ENCODE data around the gene EVPL.
"Not testable (repeated sequence)": the region's sequence is repeated elsewhere in the genome, so short reads cannot be mapped to it uniquely, and the experiment has no call there.

The EVPL gene

DNA sequence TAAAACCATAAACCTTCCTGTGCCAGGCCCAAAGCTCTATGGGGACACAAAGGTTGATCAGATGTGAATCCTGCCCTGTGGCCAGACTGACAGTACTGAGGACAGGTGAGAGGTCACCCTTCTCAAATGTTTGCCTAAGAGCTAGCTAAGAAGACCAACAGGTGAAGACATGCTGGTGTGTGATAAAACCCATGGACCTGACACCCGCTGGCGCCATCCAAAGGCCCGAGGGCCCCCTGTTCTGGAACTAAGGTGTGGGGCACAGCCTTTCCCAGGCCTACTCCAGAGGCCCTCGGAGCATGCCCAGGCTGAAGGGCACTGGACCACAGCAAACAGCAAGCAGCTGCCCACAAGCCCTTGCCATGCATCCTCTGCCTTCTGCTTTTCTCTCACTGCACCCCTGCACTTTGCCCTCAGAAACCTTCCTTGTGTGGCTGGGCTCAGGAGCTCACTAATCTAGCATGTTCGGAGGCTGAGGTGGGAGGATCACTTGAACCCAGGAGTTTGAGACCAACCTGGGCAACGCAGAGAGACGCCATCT is 31.7 kb downstream of the EVPL start:
- no peak for DNase-seq

DNA sequence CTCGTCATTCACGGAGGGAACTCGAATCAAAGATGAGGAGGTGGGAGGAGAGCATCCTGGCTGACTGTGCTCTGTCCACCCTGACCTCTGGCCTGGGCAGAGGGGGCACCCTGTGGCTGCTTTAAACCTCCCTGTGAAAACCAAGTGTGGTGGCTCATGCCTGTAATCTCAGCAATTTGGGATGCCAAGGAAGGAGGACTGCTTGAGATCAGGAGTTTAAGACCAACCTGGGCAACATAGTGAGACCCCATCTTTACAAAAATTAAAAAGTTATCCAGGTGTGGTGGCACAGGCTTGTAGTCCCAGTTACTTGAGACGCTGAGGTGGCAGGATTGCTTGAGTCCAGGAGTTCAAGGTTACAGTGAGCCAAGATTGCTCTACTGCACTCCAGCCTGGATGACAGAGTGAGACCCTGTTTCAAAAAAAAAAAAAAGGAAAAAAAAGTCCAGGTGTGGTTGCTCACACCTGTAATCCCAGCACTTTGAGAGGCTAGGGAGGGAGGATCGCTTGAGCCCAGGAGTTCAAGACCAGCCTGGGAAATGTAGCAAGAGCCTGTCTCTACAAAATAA is 32.2 kb downstream of the EVPL start:
- DNase-seq = no peak

DNA sequence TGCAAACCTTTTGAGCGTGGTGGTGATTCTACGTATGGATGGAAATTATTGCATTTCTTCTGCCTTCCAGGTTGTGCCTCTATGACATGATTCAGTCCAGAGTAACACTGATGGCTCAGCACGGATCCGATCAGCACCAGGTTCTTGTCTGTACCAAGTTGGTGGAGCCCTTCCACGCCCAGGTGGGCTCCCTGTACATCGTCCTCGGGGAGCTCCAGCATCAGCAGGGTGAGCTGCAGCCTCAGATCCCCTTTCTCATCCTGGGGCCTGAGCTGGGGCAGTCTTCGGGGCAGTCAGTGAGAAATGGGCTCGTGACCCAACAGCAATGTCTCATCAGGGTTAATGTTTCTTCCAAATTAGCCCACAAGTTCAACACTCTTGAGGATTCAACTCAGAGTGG is 35.7 kb downstream of the EVPL start:
- no peak for DNase-seq

DNA sequence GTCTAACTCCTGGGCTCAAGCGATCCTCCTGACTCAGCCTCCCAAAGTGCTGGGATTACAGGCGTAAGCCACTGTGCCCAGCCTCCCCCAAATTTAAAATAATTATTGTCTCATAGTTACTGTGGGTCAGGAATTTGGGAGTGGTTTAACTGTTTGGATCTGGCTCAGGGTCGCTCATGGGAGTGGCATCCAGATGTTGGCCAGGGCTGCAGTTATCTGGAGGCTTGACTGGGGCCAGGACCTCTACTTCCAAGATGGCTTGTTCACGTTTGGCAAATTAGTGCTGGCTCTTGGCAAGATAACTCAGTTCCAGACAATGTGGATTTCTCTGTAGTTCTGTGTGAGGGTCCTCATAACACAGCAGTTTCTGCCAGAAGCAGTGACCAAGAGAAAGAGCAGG is 40.1 kb downstream of the EVPL start:
- no peak for DNase-seq

DNA sequence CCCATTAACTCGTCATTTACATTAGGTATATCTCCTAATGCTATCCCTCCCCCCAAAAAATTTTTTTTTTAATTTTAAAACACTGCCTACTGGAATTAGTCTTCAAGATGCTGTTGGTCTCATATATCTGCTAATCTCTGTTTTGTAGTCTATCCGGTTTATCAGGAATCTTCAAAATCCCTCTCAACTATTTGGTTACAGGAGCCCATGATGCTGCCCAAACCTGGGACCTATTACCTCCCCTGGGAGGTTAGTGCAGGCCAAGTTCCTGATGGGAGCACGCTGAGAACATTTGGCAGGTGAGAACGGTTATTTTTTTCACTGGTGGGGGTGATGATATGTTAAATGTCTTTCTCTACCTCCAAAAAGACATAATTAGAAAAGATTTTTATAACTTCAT is 41.1 kb downstream of the EVPL start:
- DNase-seq = no peak

DNA sequence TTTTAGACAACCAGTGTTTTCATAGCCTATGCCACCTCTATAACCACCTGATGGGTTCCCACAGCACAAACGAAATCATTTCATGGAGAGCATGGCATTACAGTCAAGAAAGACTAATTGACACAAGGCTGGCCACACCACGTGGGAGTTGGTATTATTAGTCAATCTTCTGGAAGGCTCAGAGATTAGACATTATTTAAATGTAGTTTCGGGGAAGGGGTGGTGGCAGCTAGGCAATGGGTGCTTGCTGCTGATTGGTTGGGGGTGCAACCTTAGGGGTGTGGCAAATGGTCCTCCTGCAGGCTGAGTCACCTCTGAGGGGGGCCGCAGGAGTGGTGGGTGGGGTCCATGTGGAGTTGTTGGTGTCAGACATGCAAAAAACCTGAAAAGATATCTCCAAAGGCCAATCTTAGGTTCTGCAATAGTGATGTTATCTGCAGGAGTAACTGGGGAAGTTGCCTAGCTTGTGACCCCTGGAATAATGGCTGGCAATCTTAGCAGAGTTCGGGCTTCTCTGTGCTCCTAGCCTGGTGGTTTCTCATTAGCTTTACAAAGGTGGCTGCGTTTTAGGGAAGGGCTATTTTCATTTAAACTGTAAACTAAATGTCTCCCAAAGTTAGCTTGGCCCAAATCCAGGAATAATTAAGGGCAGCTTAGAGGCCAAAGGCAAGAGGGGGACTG is 43.5 kb downstream of the EVPL start:
- DNase-seq = no peak

DNA sequence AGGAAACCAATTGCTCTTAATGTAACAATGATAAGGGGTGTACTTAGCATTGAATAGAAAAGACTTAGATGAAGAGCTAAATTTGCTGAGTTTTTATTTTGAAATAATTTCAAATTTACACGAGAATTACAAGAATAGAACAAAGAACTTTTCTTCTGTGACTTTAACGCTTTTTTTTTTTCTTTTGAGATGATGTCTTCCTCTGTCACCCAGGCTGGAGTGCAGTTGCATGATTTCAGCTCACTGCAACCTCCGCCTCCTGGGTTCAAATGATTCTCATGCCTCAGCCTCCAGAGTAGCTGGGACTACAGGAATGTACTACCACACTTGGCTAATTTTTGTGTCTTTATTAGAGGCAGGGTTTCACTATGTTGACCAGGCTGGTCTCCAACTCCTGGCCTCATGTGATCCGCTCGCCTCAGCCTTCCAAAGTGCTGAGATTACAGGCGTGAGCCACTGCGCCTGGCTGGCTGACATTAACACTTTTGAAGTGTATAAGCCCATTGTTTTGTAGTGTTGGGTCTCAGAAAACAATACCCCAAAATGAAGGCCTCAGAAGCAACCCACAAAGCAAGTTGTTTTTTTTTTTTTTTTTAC is 46.0 kb downstream of the EVPL start:
- DNase-seq = no peak

DNA sequence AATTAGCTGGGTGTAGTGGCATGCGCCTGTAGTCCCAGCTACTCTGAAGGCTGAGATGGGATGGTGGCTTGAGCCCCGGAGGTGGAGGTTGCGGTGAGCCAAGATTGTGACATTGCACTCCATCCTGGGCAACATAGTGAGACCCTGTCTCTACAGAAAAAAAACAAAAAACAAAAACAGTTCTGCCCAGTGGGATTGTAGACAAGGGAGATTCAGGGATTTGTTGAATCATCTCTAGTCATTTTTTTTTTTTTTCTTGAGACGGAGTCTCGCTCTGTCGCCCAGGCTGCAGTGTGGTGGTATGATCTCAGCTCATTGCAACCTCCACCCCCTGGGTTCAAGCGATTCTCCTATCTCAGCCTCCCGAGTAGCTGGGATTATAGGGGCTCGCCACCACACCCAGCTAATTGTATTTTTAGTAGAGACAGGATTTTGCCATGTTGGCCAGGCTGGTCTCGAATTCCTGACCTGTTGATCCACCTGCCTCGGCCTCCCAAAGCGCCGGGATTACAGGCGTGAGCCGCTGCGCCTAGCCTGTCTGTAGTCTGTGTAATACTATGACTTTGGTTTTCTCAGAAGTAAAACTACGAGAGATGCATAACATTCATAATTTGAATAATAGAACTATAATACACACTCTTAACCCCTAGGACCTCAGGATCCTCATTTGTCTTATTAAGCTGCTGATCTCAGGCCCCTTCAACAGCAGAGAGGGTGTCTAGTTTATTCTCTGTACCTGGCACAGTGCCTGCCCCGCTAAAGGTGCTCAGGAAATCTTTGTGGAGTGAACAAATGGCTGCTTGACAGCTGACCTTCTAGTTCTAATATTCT is 46.7 kb downstream of the EVPL start:
- DNase-seq = no peak

DNA sequence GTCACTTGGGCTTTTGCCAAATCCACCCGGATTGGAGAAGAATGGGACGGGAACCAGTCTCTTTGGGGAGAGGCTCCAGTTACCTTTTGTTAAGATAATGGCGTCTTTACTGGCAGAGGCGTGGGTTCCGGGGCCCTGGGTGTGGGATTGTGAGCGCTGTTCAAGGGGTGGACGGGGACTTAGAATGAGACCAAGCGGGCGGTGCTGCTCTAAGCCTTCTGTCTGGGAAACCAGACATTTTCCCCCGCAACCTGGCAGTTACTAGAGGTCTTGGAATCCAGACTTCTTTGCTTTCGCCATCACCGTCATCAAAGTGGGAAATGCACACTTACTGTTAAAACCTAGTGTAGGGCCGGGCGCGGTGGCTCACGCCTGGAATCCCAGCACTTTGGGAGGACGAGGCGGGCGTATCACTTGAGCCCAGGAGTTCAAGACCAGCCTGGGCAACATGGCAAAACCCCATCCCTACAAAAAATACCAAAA is 47.4 kb downstream of the EVPL start:
- no peak for DNase-seq

DNA sequence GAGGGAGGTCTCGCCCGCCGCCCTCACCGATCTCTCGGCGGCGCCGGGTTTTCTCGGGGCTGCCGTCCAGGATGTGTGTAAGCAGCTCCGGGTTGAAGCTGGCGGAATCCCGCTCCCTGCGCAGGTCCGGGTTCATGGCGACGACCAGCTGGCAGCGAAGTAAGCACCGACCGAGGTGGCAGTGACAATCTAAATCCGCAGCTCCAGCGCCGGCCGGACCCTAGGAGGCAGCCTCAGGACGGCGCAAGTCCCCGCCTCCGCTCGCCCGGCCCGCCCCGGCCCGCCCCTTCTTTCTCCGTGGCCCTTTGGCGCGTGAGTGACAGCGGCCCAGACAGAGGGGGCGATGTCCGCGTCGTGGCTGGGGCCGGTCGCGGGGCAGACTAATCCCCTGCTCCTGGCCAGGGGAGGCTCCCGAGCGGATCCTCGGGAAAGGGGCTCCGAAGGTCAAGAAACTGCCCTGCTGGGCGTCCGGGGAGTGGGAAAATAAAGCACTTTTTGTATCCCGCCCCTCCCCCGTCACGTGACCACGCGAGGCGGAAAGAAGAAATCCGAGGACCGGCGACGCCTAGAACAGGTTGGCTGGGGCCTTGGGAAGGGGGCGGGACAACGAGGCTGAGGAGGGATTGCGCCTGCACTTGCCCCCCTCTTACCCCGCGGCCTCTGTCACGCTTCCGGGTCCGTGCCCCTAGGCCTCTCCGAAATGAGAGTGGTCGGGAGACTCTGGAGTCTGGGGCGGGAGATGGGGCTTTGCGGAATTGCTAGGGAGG is 48.0 kb downstream of the EVPL start, which contains the start of the genes ACOX1 and TEN1:
ACOX1 (minus strand) TSS at position 229 of the 767 bp plus-strand sequence; CDS start at position 136, 93 bp downstream.
TEN1 (plus strand) TSS at position 303 of the 767 bp plus-strand sequence. CDS start 6,953 bp downstream, outside the sequence.
- peak; percentile 94 for DNase-seq

DNA sequence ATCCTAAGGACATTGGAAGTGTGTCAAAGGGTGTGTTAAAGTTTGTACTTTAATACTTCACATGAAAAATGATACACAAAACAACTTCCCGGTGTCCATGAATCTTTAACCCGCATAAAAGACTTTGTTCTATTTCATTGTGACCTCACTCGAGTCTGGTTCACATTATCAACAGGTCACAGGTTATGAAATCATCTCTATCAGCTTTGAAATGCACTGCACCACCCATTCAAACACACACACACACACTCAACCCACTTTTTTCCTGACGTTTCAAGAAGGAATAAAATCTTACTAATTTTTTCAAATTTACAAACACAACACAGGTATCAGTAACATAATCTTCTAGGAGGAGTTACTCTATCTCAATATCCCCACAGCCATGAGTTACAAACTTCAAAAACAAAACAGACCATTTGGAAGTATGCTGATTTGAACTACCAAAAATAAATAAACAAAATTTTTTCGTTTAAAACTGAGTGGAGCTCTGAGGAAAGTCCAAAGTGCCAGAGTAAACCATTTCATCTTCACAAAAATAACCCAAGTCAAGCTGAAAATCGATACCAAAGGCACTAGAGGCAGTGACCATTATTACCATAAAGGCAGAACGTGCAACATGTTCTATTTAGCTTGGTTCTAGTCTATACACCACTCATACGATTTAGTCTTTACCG is 50.8 kb downstream of the EVPL start:
- DNase-seq = no peak

DNA sequence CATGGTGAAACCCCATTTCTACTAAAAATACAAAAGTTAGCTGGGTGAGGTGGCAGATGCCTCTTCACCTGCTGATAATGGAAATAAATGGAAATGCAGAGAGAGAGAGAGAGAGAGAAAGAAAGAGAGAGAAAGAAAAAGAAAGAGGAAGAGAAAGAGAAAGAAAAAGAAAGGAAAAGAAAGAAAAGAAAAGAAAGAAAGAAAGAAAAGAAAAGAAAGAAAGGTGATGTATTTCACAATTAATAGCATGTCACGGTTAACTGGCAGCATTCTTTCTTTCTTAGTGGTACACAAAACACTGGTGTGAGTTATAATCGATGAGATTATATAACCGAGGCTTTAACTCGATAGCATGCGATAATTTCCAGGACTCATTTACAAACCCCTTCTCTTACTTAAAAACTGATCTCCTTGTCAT is 51.3 kb downstream of the EVPL start:
- DNase-seq = no peak

DNA sequence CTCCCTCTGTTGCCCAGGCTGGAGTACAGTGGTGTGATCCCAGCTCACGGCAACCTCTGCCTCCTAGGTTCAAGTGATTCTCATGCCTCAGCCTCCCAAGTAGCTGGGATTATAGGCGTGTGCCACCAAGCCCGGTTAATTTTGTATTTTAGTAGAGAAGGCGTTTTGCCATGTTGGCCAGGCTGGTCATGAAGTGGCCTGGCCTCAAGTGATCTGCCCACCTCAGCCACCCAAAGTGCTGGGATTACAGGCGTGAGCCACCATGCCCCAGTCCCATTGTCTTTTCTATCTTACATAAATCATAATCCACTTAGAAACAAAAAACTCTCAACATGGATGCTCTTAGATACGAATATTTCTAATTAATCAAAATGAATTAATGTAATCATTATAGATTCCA is 51.9 kb downstream of the EVPL start:
- not testable (repeated sequence) for DNase-seq

DNA sequence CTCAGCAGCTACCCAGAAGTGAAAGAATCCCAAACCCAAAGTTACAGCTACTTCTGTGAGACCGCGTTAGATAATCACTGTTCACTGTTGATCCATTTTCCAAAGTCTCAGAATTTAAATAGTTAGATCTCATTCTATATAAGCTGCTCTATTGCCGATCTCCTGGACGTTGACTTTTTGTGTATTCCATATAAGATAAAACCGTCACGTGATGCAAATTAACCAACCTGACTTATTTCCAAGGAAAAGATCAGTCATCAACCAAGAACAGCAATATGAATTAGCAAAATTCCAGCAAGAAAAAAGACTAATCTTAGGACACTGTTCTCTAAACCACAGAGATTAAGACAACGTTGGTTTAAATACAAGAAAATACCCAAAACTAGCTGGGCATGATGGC is 56.5 kb downstream of the EVPL start:
- no peak for DNase-seq

DNA sequence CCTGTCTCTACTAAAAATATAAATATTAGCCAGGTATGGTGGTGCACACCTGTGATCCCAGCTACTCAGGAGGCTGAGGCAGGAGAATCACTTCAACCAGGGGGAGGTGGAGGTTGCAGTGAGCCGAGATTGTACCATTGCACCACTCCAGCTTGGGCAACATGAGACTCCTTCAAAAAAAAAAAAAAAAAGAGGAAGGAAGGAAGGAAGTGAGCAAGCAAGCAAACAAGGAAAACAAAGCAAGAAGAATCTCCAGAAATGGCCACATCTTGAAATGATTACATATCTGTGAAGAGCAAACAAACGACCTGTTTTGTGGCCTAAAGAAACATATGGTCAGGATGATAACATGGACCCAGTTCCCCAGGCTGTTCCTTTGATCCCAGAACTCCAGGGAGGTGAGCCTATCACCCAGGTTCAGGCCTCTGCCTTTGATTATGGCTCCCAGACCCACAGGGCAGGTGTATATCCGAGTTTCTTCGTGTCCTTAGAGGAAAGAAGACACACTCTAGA is 57.0 kb downstream of the EVPL start:
- no peak for DNase-seq

DNA sequence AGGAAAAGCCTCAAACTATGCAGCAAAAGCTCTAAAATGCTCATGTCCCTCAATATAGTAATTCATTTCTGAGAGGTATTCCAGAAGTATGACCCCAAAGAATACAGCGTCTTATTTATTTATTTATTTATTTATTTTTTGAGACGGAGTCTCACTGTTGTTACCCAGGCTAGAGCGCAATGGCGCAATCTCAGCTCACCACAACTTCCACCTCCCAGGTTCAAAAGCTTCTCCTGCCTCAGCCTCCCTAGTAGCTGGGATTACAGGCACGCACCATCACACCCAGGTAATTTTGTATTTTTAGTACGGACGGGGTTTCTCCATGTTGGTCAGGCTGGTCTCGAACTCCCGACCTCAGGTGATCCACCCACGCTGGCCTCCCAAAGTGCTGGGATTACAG is 58.1 kb downstream of the EVPL start:
- not testable (repeated sequence) for DNase-seq

DNA sequence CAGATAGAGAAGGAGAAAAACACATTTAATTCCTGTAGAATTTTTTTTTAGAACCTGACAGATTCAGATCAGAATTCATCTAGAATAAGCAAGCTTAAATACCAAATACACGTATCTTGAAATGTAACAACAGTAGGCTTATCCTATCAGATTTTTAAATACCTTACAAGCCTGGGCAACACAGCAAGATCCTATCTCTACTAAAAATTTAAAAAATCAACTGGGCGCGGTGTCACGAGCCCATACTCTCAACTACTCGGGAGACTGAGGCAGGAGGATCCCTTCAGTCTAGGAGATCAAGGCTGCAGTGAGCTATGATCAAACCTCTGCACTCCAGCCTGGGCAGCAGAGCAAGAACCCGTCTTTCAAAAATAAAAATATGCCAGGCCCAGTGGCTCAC is 61.6 kb downstream of the EVPL start:
- DNase-seq = no peak

DNA sequence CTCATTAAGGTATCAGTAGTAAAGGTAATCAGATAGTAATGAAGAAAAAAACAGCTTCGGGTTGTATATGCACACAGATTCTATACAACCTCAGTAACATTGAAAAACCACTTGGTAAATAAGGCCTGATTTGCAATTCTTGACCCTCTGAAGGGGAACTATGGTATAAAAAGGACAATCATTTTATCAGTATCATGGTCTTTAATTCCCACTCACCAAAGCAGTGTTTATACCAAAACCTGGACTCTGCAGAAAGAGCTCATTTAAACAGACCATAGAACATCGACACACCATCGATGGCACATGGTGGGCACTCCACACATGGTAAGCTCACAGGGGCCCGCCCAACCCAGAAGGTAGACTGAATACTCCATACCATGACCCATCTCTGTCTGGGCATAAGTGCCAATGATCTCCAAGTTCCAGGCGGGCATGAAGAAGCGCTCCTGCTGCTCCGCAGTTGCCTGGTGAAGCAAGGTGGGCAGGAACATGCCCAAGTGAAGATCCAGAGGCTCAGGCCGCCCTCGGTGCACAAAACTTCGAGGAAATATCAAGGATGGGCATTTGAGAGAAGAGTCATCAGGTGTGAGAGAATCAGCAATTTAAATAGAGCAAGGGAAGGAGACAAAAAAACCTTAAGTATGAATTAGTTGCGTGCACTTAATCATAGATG is 67.1 kb downstream of the EVPL start:
- DNase-seq = no peak

DNA sequence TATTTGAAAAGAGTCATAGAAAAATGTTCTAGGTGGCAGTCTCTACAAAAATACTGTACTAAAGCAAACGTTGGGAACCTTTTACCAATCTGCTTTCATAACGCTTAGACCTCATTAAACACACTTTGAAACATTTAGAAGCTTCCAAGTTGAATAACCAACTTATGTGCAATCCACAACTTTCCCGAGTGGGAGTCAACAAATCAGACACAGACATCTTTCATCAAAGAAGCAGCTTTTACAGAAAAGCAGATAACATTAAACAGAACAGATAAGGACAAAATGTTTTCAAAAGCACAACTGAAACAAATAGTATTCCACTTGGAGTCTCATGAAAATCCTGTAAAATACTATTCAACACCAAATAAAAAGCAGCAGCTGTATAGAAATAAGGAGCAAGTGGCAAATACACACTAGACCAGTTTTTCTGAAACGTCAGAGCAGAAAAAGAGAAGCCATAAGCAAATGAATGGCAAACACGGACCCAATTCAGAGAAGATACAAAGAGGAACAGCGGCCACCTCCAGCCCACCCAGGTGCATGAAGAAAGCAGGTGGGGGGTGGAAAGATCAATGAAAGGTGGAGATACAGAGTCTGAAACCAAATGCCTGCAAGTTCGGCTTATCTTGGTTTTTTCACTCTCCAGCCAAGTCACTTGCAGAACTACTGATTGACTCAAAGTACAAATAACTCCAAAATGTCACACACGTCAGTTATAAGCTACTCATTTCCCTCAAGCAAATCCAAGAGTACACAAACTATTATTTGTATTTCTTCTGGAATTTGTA is 67.9 kb downstream of the EVPL start:
- no peak for DNase-seq
